RCC 7860 (cell line): ENCODE measurements around the gene RNF150.

ENCODE experiments used
- DNase-seq: peaks from one replicate; pipeline ENCODE4 v3.0.0-alpha.2; 2015; ENCODE audit warnings: low spot score
- FAIRE-seq: peaks from 2 replicates; lab custom pipeline; 2012; peaks lifted over from hg19 to GRCh38; lab: Jason Lieb, UNC

RNF150 gene

GRCh38 chr4:140930557-140930956 is 202.7 kb downstream of the RNF150 start:
- no peak for FAIRE-seq
- no peak for DNase-seq

DNA sequence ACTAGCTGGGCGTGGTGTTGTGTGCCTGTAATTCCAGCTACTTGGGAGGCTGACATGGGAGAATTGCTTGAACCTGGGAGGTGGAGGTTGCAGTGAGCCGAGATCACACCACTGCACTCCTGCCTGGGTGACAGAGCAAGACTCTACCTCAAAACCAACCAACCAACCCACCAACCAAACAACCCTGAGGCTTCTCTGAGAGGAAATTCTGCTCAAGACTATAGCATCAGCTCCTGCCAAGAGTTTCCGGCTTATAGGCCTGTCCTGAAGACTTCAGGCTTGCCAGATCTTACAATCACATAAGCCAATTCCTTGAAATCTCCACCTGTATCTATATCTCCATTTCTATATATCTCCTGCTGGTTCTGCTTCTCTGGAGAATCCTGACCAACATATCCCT is 203.3 kb downstream of the RNF150 start:
- no peak for FAIRE-seq

GRCh38 chr4:140928880-140929279 is 204.4 kb downstream of the RNF150 start:
- FAIRE-seq (no peak), DNase-seq (no peak)

More for the DNA sequence above, 203.3 kb downstream of the RNF150 start:
- DNase-seq: no peak

- no peak for DNase-seq
- FAIRE-seq: no peak
Observed at GRCh38 chr4:140926672-140927071, 206.6 kb downstream of the RNF150 start.

DNA sequence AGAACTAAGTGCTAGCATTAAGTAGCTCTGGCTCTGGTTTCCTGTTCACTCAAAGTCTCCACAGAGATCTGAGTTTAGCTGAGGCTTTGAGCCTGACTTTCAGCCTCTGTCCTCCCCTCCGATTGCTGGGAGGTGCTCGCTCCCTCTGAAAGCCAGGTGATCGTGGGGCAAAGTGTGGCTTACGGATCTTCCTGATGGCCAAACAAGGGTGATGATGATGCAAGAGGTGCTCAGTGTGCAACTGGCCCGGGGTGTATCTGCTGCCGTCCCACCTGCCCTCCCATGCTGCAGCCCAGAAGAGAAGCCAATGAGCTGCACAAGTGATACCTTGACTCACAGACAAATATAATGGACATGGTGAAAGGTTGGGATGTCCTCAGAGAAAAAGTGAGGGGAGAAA is 207.9 kb downstream of the RNF150 start:
- DNase-seq (no peak), FAIRE-seq (no peak)

- no peak for DNase-seq
- no peak for FAIRE-seq
Observed at GRCh38 chr4:140924761-140925392, 208.4 kb downstream of the RNF150 start.

DNA sequence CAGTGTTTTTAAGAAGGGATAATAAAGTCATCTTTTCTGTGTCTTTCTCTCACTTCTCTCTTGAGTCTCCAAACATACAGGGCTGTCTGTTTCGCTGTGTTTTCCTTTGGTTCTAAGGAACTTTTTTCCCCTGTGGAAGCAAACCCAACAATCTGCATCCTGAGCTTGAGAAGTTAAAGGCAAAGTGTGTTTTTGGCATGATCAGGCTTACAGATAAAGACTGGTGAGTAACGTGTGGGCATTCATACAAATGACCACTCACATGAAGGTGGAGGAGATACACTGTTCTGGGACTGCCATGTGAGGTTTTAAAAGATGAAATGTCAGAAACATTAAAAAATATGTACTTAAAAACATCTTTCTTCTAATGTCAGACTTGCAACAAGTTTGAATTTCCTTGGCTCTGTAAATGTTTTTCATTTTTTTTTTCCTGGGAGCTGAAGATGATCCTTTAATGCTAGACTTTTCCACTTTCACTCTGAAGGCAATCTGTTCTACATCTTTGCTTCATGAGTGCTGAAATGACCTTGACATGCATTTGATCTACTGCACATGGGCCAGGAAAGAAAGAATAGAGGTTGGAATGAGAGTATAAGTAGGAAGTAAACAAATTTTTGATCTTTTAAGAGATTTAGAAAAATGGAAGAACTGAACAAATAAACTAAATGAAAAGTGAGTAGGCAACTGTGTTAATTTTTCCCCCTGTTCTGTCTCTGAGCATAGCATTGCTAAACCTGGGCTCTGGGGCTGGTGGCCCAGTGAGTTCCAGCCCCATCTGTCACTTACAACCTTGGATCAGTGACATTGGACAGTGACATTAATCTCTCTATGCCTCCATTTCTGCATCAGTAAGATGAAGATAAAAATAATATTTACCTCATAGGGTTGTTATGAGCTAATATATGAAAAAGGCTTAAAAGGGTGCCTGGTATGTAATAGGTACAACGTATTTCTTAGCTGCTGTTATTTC is 226.0 kb downstream of the RNF150 start:
- no peak for FAIRE-seq
- no peak for DNase-seq

DNA sequence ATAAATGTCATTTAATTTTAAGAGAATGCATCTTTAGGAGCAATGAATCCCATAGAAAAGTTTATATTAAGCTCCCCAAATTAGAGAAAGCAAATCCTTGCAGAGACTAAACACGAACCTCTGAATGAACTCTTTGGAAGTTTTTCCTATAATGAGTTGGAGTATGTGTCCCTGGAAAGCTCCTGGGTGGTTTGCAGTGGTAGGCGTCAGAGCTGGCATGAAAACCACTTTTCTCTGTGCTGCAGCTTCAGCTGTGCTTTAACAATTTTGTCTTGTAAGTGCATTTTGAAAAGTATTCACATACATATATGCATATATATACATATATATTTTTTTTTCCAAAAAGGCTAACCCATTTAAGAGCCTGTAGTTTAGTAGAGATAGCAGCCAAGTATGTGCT is 228.4 kb downstream of the RNF150 start:
- FAIRE-seq (no peak), DNase-seq (no peak)

- DNase-seq (no peak), FAIRE-seq (no peak)
Observed at GRCh38 chr4:140903522-140904475, 229.5 kb downstream of the RNF150 start.

- DNase-seq (no peak), FAIRE-seq (no peak)
Observed at GRCh38 chr4:140901736-140902336, 231.4 kb downstream of the RNF150 start.

DNA sequence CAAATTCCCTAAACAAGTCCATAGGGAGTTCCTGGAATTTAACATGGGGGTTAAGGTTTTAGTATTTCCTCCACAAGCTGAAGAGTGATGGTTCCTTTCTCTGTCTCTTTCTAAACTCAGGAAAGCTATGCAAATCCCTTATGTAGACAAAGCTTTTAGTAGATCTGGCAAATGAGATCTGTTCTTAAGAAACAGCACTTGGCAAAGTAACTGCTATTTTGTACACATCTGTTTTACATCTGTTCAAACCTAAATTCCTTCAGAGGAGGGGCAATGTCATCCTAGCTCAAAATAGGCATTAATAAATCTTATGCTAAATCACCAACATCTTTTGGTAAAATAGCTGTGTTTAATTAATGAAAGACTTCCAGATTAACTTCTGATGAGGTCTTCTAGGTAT is 239.3 kb downstream of the RNF150 start:
- FAIRE-seq: no peak

GRCh38 chr4:140888054-140888453 is 245.2 kb downstream of the RNF150 start:
- FAIRE-seq (no peak), DNase-seq (no peak)

More for the DNA sequence above, 239.3 kb downstream of the RNF150 start:
- no peak for DNase-seq

DNA sequence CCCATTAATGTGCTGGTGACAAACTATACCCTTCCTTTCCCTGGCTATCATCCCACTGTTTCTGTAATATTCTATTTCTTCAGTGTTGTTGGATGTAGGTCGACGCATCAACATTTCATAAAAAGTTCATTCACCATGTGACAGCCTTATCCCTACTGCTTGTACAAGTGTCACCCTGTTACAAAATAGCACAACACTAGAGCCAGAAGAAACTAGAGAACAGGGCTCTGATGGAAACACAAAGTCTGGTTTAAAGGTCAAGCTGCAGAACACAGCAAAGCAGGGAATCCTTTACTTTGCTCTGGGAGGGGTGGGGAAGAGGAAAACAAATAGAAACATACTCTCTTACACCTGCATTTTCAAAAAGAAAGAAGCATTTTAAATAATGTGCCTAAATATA is 245.8 kb downstream of the RNF150 start:
- FAIRE-seq: no peak

DNA sequence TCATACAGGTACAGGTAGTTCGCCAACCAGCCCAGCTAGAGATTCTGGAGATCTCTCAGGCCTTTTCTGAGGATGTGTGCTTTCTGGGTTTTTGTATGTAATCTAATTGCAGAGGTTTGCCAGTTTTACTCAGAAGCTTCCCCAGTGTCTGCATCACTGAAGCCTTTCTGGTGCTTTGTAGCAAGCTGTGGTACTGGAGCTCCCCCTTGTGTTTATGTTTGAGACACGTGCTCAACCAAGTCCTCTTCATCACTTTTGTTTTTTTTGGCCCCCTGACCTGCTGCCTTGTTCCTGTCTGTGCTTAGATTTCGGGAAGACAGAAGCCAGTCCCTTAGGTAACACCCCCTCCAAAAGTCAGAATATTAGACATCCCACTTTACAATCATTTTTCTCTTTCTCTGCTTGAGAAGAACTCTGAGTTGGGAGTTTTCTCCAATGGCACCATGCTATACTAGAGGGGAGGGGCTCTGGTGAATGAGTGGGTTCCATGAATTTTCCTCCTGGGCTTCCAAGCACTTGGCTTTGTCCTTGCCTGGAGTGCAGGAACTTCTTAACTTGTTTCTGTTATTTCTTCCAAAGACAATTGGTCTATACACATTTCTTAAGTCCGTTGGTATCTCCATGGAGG is 248.7 kb downstream of the RNF150 start:
- DNase-seq (peak; percentile 39), FAIRE-seq (no peak)

More for the DNA sequence above, 245.8 kb downstream of the RNF150 start:
- DNase-seq: no peak

DNA sequence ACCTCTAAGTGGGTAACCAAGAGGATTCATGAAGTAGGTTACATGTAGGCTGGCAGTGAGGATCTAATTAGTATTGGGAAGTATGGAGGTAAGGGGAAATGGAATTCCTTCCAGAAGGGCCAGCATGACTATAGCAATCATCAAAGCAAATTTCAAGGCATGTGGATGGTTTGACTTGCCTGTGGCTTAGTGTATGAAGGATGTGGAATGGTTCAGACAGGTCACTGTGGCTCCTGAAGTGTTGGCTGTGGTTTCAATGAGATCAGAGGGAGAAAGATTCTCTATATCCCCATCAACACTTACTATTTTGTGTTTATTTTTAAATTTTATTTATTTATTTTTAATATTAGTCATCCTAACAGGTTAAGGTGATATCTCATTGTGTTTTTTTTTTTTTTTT is 255.5 kb downstream of the RNF150 start:
- DNase-seq: no peak
- FAIRE-seq: no peak

DNA sequence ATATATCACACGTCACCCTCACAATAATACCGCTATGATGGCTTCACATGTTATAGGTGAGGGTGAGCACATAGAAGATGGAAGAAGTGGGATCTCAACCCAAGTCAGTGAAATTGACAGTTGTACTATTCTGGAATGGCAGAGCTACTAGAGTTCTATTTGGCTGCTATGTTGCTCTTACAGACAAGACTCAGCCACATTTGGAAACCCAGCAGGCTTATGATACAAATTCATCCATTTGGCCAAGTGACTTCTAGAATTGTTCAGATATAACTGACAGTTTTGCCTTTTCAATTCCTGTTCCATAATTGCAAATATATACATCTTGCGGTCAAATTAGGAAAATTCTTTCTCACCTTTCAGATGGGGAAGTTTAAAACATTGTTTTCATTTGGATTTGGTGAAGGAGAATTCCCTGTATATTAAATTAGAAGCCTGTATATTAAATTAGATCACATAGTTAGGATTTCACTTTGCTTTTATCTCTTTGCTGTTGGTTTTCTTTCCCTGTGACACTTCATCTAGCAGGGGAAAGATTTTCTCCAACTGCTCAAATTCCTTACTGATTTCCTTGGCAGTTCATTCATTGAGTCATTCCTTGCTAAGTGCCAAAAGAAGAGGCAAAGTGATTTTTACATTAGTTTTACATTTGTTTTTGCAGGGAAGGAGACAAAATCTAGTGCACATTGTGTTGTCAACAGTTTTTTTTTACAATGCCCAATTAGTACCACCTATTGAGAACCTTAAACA is 256.5 kb downstream of the RNF150 start:
- FAIRE-seq (no peak), DNase-seq (no peak)

- DNase-seq (no peak), FAIRE-seq (no peak)
Observed at GRCh38 chr4:140875746-140876452, 257.4 kb downstream of the RNF150 start.

GRCh38 chr4:140874056-140874455 is 259.2 kb downstream of the RNF150 start:
- FAIRE-seq (no peak), DNase-seq (no peak)

- DNase-seq (no peak), FAIRE-seq (no peak)
Observed at GRCh38 chr4:140871368-140871767, 261.9 kb downstream of the RNF150 start.
